Spleen (tissue), 11 donors: ENCODE measurements around the gene TEX35. TPM values are rescaled to one million over a fixed set of nuclear protein-coding genes. Genes with fewer than 3 reads are reported as not detected.

ENCODE experiments used
- DNase-seq: peaks from one replicate; pipeline ENCODE4 v3.0.0-alpha.2; 2020
- H3K27ac ChIP-seq, 8 donors: fragments of 200-600 bp; sonication (generic) in 7 of 8; 1 replicate in 4 of 8; 2 replicates in 4 of 8; pipeline versions ENCODE4 v1.5.0 to v1.8.0; 2016 to 2021; ENCODE audit warnings: inconsistent platforms in 4 of 8, mild to moderate bottlenecking in 4 of 8, moderate library complexity in 1 of 8
- H3K27me3 ChIP-seq, 7 donors: fragments of 200-600 bp; sonication (generic) in 6 of 7; replicated peaks in 1 of 7; 1 replicate in 4 of 7; 2 replicates in 3 of 7; pipeline versions ENCODE4 v1.5.0 to v1.8.0; 2016 to 2021; ENCODE audit warnings: inconsistent platforms in 3 of 7, mild to moderate bottlenecking in 1 of 7
- H3K36me3 ChIP-seq, 6 donors: fragments of 200-600 bp; sonication (generic) in 5 of 6; 1 replicate in 4 of 6; 2 replicates in 2 of 6; pipeline versions ENCODE4 v1.5.0 to v1.8.0; 2016 to 2021; ENCODE audit warnings: inconsistent platforms in 2 of 6
- H3K4me1 ChIP-seq, 6 donors: fragments of 200-600 bp; sonication (generic) in 5 of 6; 1 replicate in 3 of 6; 2 replicates in 3 of 6; pipeline versions ENCODE4 v1.5.0 to v1.8.0; 2016 to 2021; ENCODE audit warnings: inconsistent platforms in 3 of 6
- H3K4me3 ChIP-seq, 8 donors: fragments of 200-600 bp; sonication (generic) in 7 of 8; 1 replicate in 4 of 8; 2 replicates in 4 of 8; pipeline versions ENCODE4 v1.5.0 to v1.8.0; 2016 to 2021; ENCODE audit warnings: inconsistent platforms in 4 of 8, mild to moderate bottlenecking in 4 of 8, moderate library complexity in 2 of 8
- H3K9me3 ChIP-seq, 8 donors: fragments of 200-600 bp; sonication (generic) in 7 of 8; 1 replicate in 4 of 8; 2 replicates in 4 of 8; pipeline versions ENCODE4 v1.5.0 to v1.8.0; 2016 to 2021; ENCODE audit warnings: inconsistent platforms in 4 of 8
- POLR2A ChIP-seq, 3 donors: fragments of 450-650 bp; IDR thresholded peaks; one replicate each; pipeline ENCODE4 v1.5.1; 2017; ENCODE audit warnings: antibody characterized with exemption in 3 of 3, mild to moderate bottlenecking in 1 of 3
- POLR2AphosphoS5 ChIP-seq, 3 donors: sonication (generic); formaldehyde crosslinking; IDR thresholded peaks; one replicate each; pipeline ENCODE4 v1.5.1; 2017; ENCODE audit warnings: antibody characterized with exemption in 3 of 3
- WGBS, 5 donors: extraction: QIAGEN DNeasy Blood & Tissue Kit in 3 of 5; methylation state at CpG; one replicate each; pipeline versions ENCODE4 v1.1.5 to v1.1.7; 2013 to 2018; 5-methylcytosine and 5-hydroxymethylcytosine counted together
- intact Hi-C: fragments of 100-400 bp; cut with DNase I; formaldehyde crosslinking; loops from one replicate; pipeline ENCODE4 v1.15.0; 2023; ENCODE audit warnings: low total_unique reads
- polyA plus RNA-seq, 3 donors: library from polyadenylated mRNA; stranded (reverse); fragments of 200-250 nt; gene quantifications; one replicate each; pipeline ENCODE4 v1.2.1, GENCODE V29; 2013
- total RNA-seq, 7 donors: library from RNA; depleted of rRNA in 3 of 7; stranded (reverse); fragments of >200 nt in 3 of 7; fragmentation: NEBNext Ultra II Directional in 4 of 7; extraction: Animal tissue kit (Norgen Biotek cat#: 25700) in 4 of 7; gene quantifications; one replicate each; pipeline versions ENCODE4 v1.1.0 to v1.2.1, GENCODE V29; 2016 to 2021
- TF ChIP-seq, protein P1 (sequence below), 11 experiments: fragments of 200-600 bp in 7 of 11; fragments of 450-650 bp in 4 of 11; sonication (generic) in 4 of 11; IDR thresholded peaks in 8 of 11; conservative IDR thresholded peaks in 3 of 11; 1 replicate in 7 of 11; 2 replicates in 4 of 11; pipeline versions ENCODE4 v1.4.0 to v1.8.0; 2016 to 2021; ENCODE audit warnings: antibody characterized with exemption in 11 of 11, inconsistent platforms in 4 of 11, mild to moderate bottlenecking in 1 of 11
- donor health status: healthy with polysubstance abuse.
- donor health status: DM: no; HTN: no; CAD: no; lungs with moderate emphysema.
- donor health status: DM: no; HTN: no; CAD: no.
- donor health status: Bipolar disorder and iron deficiency.
- donor health status: healthy.
- donor health status: DM: no; HTN: no; CAD: no.
- donor health status: DM: yes; HTN: yes; CAD: no.

Gene TEX35
- total and polyA plus RNA-seq, 10 donors, result 0.09 to 0.20 (median 0.10) TPM; not detected in 7

- no peak for DNase-seq
- Histone ChIP-seq H3K4me3 (no peak overlapping the region), H3K36me3 (peaks cover 0 to 28% (median 3%) of the 10 kb centered on the region in 6 donors), H3K27ac (no peak overlapping the region), H3K4me1 (no peaks in the 10 kb centered on the region), H3K27me3 (no peaks in the 10 kb centered on the region), H3K9me3 (no peaks in the 10 kb centered on the region)
- intact Hi-C loops, result no loop called here
- no peak for TF ChIP-seq POLR2A (IDR thresholded peaks at IDR 0.05)
- TF ChIP-seq POLR2AphosphoS5 (IDR thresholded peaks at IDR 0.05), result no peak
- TF ChIP-seq, protein P1, sequence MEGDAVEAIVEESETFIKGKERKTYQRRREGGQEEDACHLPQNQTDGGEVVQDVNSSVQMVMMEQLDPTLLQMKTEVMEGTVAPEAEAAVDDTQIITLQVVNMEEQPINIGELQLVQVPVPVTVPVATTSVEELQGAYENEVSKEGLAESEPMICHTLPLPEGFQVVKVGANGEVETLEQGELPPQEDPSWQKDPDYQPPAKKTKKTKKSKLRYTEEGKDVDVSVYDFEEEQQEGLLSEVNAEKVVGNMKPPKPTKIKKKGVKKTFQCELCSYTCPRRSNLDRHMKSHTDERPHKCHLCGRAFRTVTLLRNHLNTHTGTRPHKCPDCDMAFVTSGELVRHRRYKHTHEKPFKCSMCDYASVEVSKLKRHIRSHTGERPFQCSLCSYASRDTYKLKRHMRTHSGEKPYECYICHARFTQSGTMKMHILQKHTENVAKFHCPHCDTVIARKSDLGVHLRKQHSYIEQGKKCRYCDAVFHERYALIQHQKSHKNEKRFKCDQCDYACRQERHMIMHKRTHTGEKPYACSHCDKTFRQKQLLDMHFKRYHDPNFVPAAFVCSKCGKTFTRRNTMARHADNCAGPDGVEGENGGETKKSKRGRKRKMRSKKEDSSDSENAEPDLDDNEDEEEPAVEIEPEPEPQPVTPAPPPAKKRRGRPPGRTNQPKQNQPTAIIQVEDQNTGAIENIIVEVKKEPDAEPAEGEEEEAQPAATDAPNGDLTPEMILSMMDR (IDR thresholded peaks at IDR 0.05 in 8 of 11, conservative IDR thresholded peaks at IDR 0.05 in 3 of 11), result no peak
Measured at GRCh38 chr1:178467837-178468236, 45.1 kb upstream of the TEX35 start.

DNA sequence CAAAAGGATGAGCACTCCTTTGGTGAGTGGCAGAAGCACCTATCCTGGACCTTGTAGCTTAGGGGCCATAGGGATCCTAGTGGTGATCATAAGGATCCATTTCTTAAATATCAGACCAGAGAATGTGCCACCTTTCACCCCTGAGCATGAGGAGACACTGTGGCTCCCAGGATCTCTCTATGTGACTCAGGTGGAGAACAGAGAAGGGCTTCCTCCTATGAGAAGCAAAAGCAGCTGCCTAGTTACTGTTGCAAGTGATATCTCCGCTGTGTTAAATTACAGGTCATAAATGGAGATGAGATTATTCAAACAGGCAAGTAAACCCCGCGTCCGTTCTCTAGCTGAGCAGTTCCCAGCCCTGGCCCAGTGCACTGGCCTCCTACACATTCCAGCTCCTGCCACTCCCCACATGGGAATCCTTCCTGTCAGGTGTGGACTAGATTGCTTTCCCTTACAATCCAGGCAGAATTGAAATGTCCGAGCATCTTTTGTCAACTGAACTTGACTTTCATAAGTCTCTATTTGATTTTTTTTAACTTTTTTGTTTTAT lies 42.4 kb upstream of the TEX35 start:
- WGBS, 5 donors, result 90 to 93% (median 91%) methylated on average over 5 of the region's 5 CpGs
- Histone ChIP-seq H3K27ac (no peak overlapping the region), H3K4me3 (no peak overlapping the region), H3K4me1 (no peaks in the 10 kb centered on the region), H3K9me3 (no peaks in the 10 kb centered on the region), H3K27me3 (no peaks in the 10 kb centered on the region), H3K36me3 (peaks cover 0 to 42% (median 3%) of the 10 kb centered on the region in 6 donors)
- no peak for DNase-seq
- intact Hi-C loops, result no loop called here
- TF ChIP-seq, protein P1 (IDR thresholded peaks at IDR 0.05 in 8 of 11, conservative IDR thresholded peaks at IDR 0.05 in 3 of 11), result no peak
- TF ChIP-seq POLR2A (IDR thresholded peaks at IDR 0.05) (no peak), POLR2AphosphoS5 (IDR thresholded peaks at IDR 0.05) (no peak)

DNA sequence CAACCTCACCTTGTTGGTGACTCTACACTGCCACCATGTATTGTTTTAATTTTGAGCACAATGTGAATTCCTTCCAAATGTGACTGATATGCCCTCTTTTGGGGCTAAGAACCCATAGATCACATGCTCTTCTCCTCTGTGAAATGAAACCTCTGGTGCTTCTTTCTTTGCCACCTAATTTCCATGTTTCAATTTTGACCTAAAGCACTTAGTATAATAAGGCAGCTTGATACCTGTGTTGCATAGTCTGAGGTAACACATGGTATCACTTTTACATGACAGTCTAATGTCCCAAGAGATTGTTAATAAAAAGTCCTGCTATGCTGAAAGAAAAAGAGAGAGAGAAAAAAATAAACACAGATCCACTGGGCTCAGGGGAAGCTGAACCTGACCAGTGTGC lies 40.4 kb upstream of the TEX35 start:
- intact Hi-C loops, result no loop called here
- Histone ChIP-seq H3K36me3 (peaks cover 0 to 23% (median 0%) of the 10 kb centered on the region in 6 donors), H3K27ac (no peak overlapping the region)

DNA sequence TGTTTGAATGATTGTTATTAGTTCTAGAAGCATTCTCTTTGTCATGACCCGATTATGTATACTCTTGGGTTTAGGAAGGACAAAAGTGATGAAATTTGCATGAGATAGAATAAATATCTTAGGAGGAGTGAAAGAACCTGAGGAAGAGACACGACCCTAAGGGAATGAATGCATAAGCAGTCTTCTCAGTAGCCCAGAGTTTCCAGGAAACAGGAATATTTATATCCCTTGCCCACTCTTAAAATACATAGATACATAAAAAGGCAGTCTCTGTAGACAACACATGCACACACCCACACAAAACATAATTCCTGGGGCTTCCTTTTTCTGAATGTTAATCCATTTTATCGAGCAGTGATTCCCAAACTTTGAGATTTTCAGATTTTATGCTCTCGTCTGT lies 35.5 kb upstream of the TEX35 start:
- H3K9me3 ChIP-seq, result no peaks in the 10 kb centered on the region
- TF ChIP-seq POLR2AphosphoS5 (IDR thresholded peaks at IDR 0.05) (no peak), POLR2A (IDR thresholded peaks at IDR 0.05) (no peak)
- TF ChIP-seq, protein P1 (IDR thresholded peaks at IDR 0.05 in 8 of 11, conservative IDR thresholded peaks at IDR 0.05 in 3 of 11), result no peak
- DNase-seq, result no peak
- H3K4me1 ChIP-seq, result no peaks in the 10 kb centered on the region
- no peaks in the 10 kb centered on the region for H3K27me3 ChIP-seq
- WGBS, 5 donors, result 72 to 89% (median 84%) methylated on average over 4 of the region's 4 CpGs
- no peak overlapping the region for H3K4me3 ChIP-seq
- peaks cover 0 to 15% (median 0%) of the 10 kb centered on the region in 6 donors for H3K36me3 ChIP-seq
- intact Hi-C loops, result no loop called here
- H3K27ac ChIP-seq, result no peak overlapping the region

More for the DNA sequence above, 40.4 kb upstream of the TEX35 start:
- no peak for DNase-seq
- H3K4me1 ChIP-seq, result no peaks in the 10 kb centered on the region
- H3K27me3 ChIP-seq, result no peaks in the 10 kb centered on the region
- TF ChIP-seq, protein P1 (IDR thresholded peaks at IDR 0.05 in 8 of 11, conservative IDR thresholded peaks at IDR 0.05 in 3 of 11), result no peak
- TF ChIP-seq POLR2A (IDR thresholded peaks at IDR 0.05), result no peak
- TF ChIP-seq POLR2AphosphoS5 (IDR thresholded peaks at IDR 0.05), result no peak
- H3K9me3 ChIP-seq, result no peaks in the 10 kb centered on the region
- no peak overlapping the region for H3K4me3 ChIP-seq
